IPS DF 6.9 (cell line): ENCODE results near the gene FKBP11.

Experiments
- DNase-seq: peaks from one replicate; pipeline ENCODE4 v3.0.0-alpha.2; 2013; ENCODE audit warnings: low read depth, low spot score
- H3K27ac ChIP-seq: one replicate; pipeline ENCODE4 v1.5.1; 2013; ENCODE audit warnings: low read length, control low read depth
- H3K27me3 ChIP-seq: 2 replicates; pipeline ENCODE4 v1.6.1; 2013; ENCODE audit warnings: mild to moderate bottlenecking, low read length; ENCODE audit not compliant: control insufficient read depth, insufficient read depth
- H3K36me3 ChIP-seq: 2 replicates; pipeline ENCODE4 v1.6.1; 2013; ENCODE audit warnings: low read length; ENCODE audit not compliant: control insufficient read depth, insufficient read depth
- H3K4me1 ChIP-seq: 2 replicates; pipeline ENCODE4 v1.6.1; 2013; ENCODE audit warnings: low read length; ENCODE audit not compliant: control insufficient read depth, insufficient read depth
- H3K4me3 ChIP-seq: 2 replicates; pipeline ENCODE4 v1.5.1; 2013; ENCODE audit warnings: mild to moderate bottlenecking, low read length
- H3K9me3 ChIP-seq: 2 replicates; pipeline ENCODE4 v1.6.1; 2013; ENCODE audit warnings: low read length, inconsistent platforms; ENCODE audit not compliant: control insufficient read depth, insufficient read depth
- WGBS: extraction: QIAGEN DNeasy Blood & Tissue Kit; methylation state at CpG from one replicate; pipeline ENCODE4 v1.1.7; 2013; ENCODE audit warnings: mixed read lengths, missing lambda C conversion rate; ENCODE audit not compliant: insufficient read length, insufficient coverage; 5-methylcytosine and 5-hydroxymethylcytosine counted together

FKBP11 gene

GRCh38 chr12:48934312-48934706, 9.0 kb upstream of the FKBP11 start:
- no peak overlapping the region for H3K4me3 ChIP-seq
- no peak for DNase-seq
- peaks cover 27% of the 10 kb centered on the region for H3K36me3 ChIP-seq
- no peak overlapping the region for H3K27ac ChIP-seq
- H3K27me3 ChIP-seq = no peaks in the 10 kb centered on the region
- no CpG with 5 or more reads among the region's 1 CpG for WGBS
- no peaks in the 10 kb centered on the region for H3K9me3 ChIP-seq
- no peaks in the 10 kb centered on the region for H3K4me1 ChIP-seq

GRCh38 chr12:48933664-48934311, 8.5 kb upstream of the FKBP11 start:
- Histone ChIP-seq H3K27ac (no peak overlapping the region), H3K4me3 (no peak overlapping the region), H3K4me1 (no peaks in the 10 kb centered on the region), H3K27me3 (no peaks in the 10 kb centered on the region), H3K9me3 (no peaks in the 10 kb centered on the region), H3K36me3 (peaks cover 26% of the 10 kb centered on the region)
- WGBS = no CpG with 5 or more reads among the region's 9 CpGs
- DNase-seq = no peak

- DNase-seq = no peak
- no CpG with 5 or more reads among the region's 2 CpGs for WGBS
- Histone ChIP-seq H3K4me1 (no peaks in the 10 kb centered on the region), H3K4me3 (no peak overlapping the region), H3K9me3 (no peaks in the 10 kb centered on the region), H3K27me3 (no peaks in the 10 kb centered on the region), H3K27ac (no peak overlapping the region), H3K36me3 (peaks cover 21% of the 10 kb centered on the region)
These were observed 7.6 kb upstream of the FKBP11 start for GRCh38 chr12:48932878-48933277.

GRCh38 chr12:48930475-48930874, 5.2 kb upstream of the FKBP11 start:
- Histone ChIP-seq H3K4me3 (no peak overlapping the region), H3K9me3 (no peaks in the 10 kb centered on the region), H3K27ac (no peak overlapping the region), H3K27me3 (no peaks in the 10 kb centered on the region), H3K36me3 (peaks cover 17% of the 10 kb centered on the region), H3K4me1 (no peaks in the 10 kb centered on the region)
- DNase-seq = no peak
- WGBS = no CpG with 5 or more reads among the region's 4 CpGs

- Histone ChIP-seq H3K9me3 (no peaks in the 10 kb centered on the region), H3K4me3 (no peak overlapping the region), H3K4me1 (no peaks in the 10 kb centered on the region), H3K27ac (no peak overlapping the region), H3K27me3 (no peaks in the 10 kb centered on the region), H3K36me3 (peaks cover 15% of the 10 kb centered on the region)
- WGBS = no CpG with 5 or more reads among the region's 1 CpG
- no peak for DNase-seq
These were observed 4.3 kb upstream of the FKBP11 start for GRCh38 chr12:48929551-48929950.

GRCh38 chr12:48927261-48927660, 2.0 kb upstream of the FKBP11 start:
- no peak for DNase-seq
- no peak overlapping the region for H3K27ac ChIP-seq
- peaks cover 1% of the 10 kb centered on the region; the same call in 1 of the 2 replicates for H3K4me1 ChIP-seq
- H3K9me3 ChIP-seq = no peaks in the 10 kb centered on the region
- H3K4me3 ChIP-seq = no peak overlapping the region
- WGBS = no CpG with 5 or more reads among the region's 2 CpGs
- H3K36me3 ChIP-seq = peaks cover 7% of the 10 kb centered on the region; the same call in 1 of the 2 replicates
- no peaks in the 10 kb centered on the region for H3K27me3 ChIP-seq

- H3K9me3 ChIP-seq = no peaks in the 10 kb centered on the region
- H3K4me3 ChIP-seq = peak overlapping the region; percentile 67; the same call in 1 of the 2 replicates
- DNase-seq = no peak
- no CpG with 5 or more reads among the region's 43 CpGs for WGBS
- H3K4me1 ChIP-seq = peaks cover 1% of the 10 kb centered on the region; the same call in 1 of the 2 replicates
- peaks cover 5% of the 10 kb centered on the region; the same call in 1 of the 2 replicates for H3K36me3 ChIP-seq
- H3K27me3 ChIP-seq = no peaks in the 10 kb centered on the region
- no peak overlapping the region for H3K27ac ChIP-seq
These were observed 532 bp downstream of the FKBP11 start for GRCh38 chr12:48924617-48925303.

GRCh38 chr12:48923117-48923516, 2.2 kb downstream of the FKBP11 start:
- peaks cover 5% of the 10 kb centered on the region; the same call in 1 of the 2 replicates for H3K36me3 ChIP-seq
- no peaks in the 10 kb centered on the region for H3K9me3 ChIP-seq
- H3K4me1 ChIP-seq = peaks cover 1% of the 10 kb centered on the region; the same call in 1 of the 2 replicates
- H3K27me3 ChIP-seq = no peaks in the 10 kb centered on the region
- H3K27ac ChIP-seq = no peak overlapping the region
- no CpG with 5 or more reads among the region's 3 CpGs for WGBS
- no peak overlapping the region for H3K4me3 ChIP-seq
- DNase-seq = no peak

- Histone ChIP-seq H3K4me1 (no peaks in the 10 kb centered on the region), H3K27me3 (no peaks in the 10 kb centered on the region), H3K27ac (no peak overlapping the region), H3K4me3 (no peak overlapping the region), H3K9me3 (no peaks in the 10 kb centered on the region), H3K36me3 (peaks cover 3% of the 10 kb centered on the region; the same call in 1 of the 2 replicates)
- WGBS = no CpG with 5 or more reads among the region's 3 CpGs
- DNase-seq = no peak
These were observed 7.3 kb downstream of the FKBP11 start for GRCh38 chr12:48917857-48918537.

- H3K36me3 ChIP-seq = no peaks in the 10 kb centered on the region
- no peaks in the 10 kb centered on the region for H3K9me3 ChIP-seq
- no peak overlapping the region for H3K4me3 ChIP-seq
- H3K27me3 ChIP-seq = no peaks in the 10 kb centered on the region; the same call in 1 of the 2 replicates
- H3K27ac ChIP-seq = no peak overlapping the region
- no peak for DNase-seq
- no peaks in the 10 kb centered on the region for H3K4me1 ChIP-seq
These were observed 15.1 kb downstream of the FKBP11 start for GRCh38 chr12:48910196-48910595.
